Stimulated activated CD4-positive, alpha-beta T cell treated with anti-CD3 and anti-CD28 coated beads, TNF-alpha, amount 100 ng/mL, for 48 hours (primary cell): ENCODE results near the gene KCTD6.
"Not testable (repeated sequence)": the region's sequence is repeated elsewhere in the genome, so short reads cannot be mapped to it uniquely, and the experiment has no call there.

Experiments
- DNase-seq, 3 donors: peaks; one replicate each; pipeline ENCODE4 v3.0.0-alpha.2; 2020; ENCODE audit warnings: low read depth in 3 of 3

KCTD6 gene

GRCh38 chr3:58524326-58524888 lies 32.5 kb downstream of the KCTD6 start:
- DNase-seq: no peak

GRCh38 chr3:58526515-58526957 lies 34.6 kb downstream of the KCTD6 start:
- DNase-seq: no peak

GRCh38 chr3:58527440-58527839 lies 35.5 kb downstream of the KCTD6 start:
- not testable (repeated sequence) for DNase-seq

DNA sequence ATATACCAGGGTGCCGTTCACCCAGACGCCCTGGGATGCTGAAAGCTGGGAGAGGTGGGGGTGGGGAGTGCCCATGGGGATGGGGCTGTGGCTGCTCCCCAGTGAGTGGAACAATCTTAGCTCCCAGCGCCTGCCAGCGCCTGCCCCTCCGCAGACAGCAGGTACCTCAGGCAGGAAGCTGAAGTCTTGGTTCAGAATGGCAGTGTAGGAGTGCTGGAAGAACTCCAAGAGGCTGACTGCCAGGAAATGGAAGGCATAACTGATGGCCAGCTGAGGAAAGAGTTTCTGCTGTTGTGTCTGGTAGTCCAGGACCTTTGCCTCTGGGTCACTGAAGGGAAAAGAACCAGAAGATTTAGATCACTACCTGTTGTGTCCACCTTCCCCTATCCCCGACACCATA lies 36.7 kb downstream of the KCTD6 start:
- no peak for DNase-seq

- no peak for DNase-seq
Observed at GRCh38 chr3:58529516-58530353, 37.8 kb downstream of the KCTD6 start.

GRCh38 chr3:58530354-58530865 lies 38.5 kb downstream of the KCTD6 start:
- no peak for DNase-seq

GRCh38 chr3:58531555-58531954 lies 39.7 kb downstream of the KCTD6 start:
- DNase-seq: no peak

DNA sequence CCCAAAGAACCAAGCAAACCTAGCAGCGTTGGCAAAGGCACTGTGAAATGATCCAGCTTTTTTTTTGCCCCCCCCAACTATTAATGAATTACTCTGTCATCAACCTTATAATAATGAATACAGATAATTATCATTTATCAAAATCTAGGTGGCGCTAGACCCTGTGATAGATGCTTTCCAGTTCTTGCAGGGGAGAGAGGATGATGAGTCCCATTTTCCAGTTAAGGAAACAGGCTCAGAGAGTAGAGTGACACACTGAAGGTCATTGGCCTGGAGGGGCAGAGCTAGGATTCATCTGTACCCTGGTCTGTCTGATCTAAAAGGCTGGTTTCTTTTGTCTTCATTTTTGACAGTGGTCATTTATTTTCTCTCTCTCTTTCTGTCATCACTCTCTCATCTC lies 40.1 kb downstream of the KCTD6 start:
- DNase-seq: no peak

GRCh38 chr3:58532794-58533220 lies 40.9 kb downstream of the KCTD6 start:
- peak; percentile 68 to 76 (median 71) for DNase-seq

DNA sequence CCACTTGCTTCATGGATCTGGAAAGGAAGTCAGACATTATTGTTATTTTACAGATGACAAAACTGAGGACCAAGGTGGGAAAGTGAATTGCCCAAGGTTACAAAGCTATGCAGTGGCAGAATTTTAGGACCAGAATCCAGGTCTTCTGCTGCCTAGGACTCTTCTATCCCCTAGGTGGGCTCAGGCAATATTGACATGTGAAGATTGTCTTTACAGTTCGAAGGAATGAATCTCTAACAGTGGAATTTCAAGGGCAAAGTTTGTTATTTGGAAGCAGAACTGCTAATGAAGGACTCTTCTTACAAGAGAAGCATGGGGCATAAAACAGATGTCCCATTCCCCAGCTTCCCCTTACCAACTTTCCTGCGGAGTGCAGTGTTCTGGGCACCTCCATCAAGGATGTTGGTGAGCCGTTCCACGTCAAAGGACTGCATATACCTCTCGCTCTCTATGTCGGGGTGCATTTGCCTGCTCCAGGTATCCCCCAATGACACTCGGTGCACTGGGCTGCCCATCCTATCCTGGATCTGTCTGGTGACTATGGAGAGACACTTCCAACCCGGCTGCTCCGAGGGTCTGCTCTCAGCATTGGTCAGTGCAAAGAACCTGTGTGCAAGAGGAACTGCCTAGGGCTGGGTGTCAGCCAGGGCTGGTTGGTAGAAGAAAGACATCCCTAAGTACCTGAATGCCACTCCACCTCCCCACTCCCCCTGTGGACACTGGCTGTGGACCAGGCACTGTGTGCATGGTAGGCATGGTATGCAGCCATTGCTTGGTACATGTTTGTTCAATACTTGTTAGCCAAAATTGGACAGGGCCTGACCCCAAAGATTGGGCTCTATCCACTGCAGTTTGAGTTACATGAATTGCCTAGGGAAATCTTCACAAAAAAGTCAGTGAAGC lies 42.9 kb downstream of the KCTD6 start:
- DNase-seq: no peak

DNA sequence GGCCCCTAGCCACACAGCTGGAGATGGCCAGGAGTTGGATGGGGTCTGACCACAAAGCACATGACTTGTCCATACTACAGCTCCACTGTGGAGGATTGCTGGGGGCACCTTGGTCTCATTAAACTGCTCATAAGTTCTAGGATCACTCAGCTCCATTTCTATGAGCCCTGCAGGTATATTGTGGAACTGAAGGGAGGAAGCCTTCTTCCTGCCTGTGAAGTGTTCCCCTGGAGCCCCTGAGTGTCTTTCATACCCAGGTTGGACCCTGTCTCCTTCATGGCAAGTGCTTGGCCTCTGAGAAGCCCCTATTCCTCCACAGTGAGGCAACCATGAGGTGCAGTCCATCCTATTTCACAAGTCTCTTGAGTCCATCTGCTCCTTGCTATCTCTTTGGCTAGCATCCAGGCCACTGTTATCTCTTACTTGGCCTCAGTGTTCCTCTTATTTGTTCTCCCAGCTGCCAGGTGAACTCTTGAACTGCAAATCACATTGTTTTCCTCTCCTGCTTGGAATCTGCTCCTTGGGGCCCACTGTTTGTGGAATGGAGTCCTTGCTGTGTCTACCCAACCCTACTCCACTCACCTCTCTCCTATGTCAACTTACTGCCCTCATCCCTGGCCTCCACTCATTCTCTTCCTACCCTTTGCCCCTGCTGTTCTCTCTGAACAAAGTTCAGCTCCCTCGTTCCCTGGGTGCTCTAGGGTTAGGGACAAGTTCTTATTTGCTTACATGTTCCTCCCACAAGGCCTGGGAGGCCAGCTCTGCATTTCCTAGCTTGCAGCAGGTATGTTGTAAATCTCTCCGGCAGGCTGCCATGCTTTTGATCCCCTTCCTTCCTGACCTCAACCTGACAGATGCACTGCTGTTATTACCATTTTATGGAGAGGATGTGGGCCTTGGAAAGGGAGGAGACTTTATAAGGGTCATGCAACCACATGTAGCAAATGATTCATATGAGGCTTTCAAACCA lies 43.9 kb downstream of the KCTD6 start:
- no peak for DNase-seq

- no peak for DNase-seq
Observed at GRCh38 chr3:58536501-58537411, 44.9 kb downstream of the KCTD6 start, which contains the start of gene ACOX2. TSS of gene ACOX2 (minus strand) at chr3:58537190. CDS start at chr3:58535106, 2,084 bp downstream.

DNA sequence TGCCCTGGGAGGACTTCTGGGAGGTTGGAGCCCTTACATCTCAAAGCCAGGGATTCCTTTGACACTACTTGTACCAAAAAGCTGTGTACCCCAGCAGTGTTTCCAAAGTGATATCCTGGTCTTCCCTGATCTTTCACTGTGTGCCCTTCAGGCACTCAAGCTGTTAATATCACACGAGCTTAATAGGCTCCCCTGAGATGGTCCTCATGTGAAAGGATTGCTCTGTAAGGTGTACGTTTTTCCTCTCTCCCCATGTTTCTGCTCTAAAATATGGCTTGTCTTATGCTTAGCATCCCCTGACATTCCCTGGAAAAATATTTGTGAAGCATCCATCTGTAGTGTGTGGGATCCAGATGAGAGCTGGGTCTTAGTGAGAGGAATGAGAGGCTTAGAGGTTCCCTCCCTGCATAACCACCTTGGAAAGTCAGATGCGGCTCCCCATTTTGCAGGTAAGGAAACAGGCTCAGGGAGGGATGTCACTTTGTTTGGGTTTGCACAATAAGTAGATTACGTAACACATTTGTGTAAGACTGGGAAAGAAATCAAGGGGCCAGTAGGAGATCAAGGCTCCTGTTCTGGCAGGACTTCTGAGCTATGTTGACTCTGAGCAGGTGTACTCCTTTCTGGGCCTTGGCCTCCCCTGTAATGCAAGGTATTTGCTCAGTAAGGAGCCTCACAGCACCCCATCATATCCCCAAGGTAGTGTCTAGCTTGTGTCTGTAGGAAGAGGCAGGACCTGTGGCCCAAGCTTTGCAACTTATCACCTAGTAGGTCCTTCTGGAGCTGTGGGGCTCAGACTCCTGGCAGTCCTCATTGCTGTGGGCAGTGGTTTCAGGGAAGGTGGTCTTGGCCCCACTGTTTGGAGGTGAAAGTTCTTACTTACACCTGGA lies 45.8 kb downstream of the KCTD6 start:
- no peak for DNase-seq

GRCh38 chr3:58539626-58540025 lies 47.7 kb downstream of the KCTD6 start:
- no peak for DNase-seq

- DNase-seq: no peak
Observed at GRCh38 chr3:58540176-58540858, 48.4 kb downstream of the KCTD6 start.

DNA sequence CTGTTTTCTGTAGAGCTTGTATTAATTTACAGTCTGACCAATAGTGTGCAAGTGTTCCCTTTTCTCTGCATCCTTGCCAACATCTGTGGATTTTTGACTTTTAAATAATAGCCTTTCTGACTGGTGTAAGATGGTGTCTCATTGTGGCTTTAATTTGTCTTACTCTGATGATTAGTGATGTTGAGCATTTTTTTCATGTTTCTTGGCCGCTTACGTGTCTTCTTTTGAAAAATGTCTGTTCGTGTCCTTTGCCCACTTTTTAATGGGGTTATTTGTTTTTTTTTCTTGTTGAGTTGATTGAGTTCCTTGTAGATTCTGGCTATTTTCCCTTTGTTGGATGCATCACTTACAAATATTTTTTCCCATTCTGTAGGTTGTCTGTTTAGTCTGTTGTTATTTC lies 52.6 kb downstream of the KCTD6 start:
- no peak for DNase-seq

- no peak for DNase-seq
Observed at GRCh38 chr3:58551636-58552180, 59.8 kb downstream of the KCTD6 start.
